Measurements from ENCODE around the gene RAD51AP2. TPM values are rescaled to one million over a fixed set of nuclear protein-coding genes. Genes with fewer than 3 reads are reported as not detected.

The RAD51AP2 gene
- total and polyA plus RNA-seq, 10 donors, result not detected

- Histone ChIP-seq H3K27me3 (replicated peaks in 1 of 7) (peaks cover 0 to 66% (median 5%) of the 10 kb centered on the region in 7 donors), H3K9me3 (no peaks in the 10 kb centered on the region), H3K27ac (no peak overlapping the region), H3K4me1 (no peaks in the 10 kb centered on the region), H3K4me3 (no peak overlapping the region), H3K36me3 (no peaks in the 10 kb centered on the region)
- no peak for DNase-seq
- intact Hi-C loops (cut with DNase I; ENCODE audit: low total_unique reads), result no loop called here
- WGBS, 5 donors, result 80 to 87% (median 85%) methylated on average over 2 of the region's 2 CpGs
- no peak for TF ChIP-seq CTCF (IDR thresholded peaks at IDR 0.05 in 8 of 11, conservative IDR thresholded peaks at IDR 0.05 in 3 of 11)
- no peak for TF ChIP-seq POLR2AphosphoS5 (IDR thresholded peaks at IDR 0.05)
- no peak for TF ChIP-seq POLR2A (IDR thresholded peaks at IDR 0.05)
Observed at GRCh38 chr2:17547237-17547636, 29.0 kb upstream of the RAD51AP2 start.

GRCh38 chr2:17545680-17546613, 27.7 kb upstream of the RAD51AP2 start:
- intact Hi-C loops (cut with DNase I; ENCODE audit: low total_unique reads), result no loop called here
- no peak for TF ChIP-seq POLR2A (IDR thresholded peaks at IDR 0.05)
- TF ChIP-seq POLR2AphosphoS5 (IDR thresholded peaks at IDR 0.05), result no peak
- TF ChIP-seq CTCF (IDR thresholded peaks at IDR 0.05 in 8 of 11, conservative IDR thresholded peaks at IDR 0.05 in 3 of 11), result no peak
- Histone ChIP-seq H3K27me3 (replicated peaks in 1 of 7) (peaks cover 0 to 78% (median 18%) of the 10 kb centered on the region in 7 donors), H3K9me3 (no peaks in the 10 kb centered on the region), H3K27ac (no peak overlapping the region), H3K4me3 (no peak overlapping the region), H3K36me3 (no peaks in the 10 kb centered on the region), H3K4me1 (peaks cover 0 to 5% (median under 1%) of the 10 kb centered on the region in 6 donors)
- no peak for DNase-seq
- WGBS, 5 donors, result 53 to 61% (median 59%) methylated on average over 5 of the region's 5 CpGs

GRCh38 chr2:17544256-17544655, 26.0 kb upstream of the RAD51AP2 start:
- Histone ChIP-seq H3K4me3 (no peak overlapping the region), H3K27me3 (replicated peaks in 1 of 7) (peaks cover 0 to 84% (median 35%) of the 10 kb centered on the region in 7 donors), H3K36me3 (no peaks in the 10 kb centered on the region), H3K4me1 (peaks cover under 1 to 22% (median 17%) of the 10 kb centered on the region in 6 donors), H3K27ac (no peak overlapping the region), H3K9me3 (no peaks in the 10 kb centered on the region)
- intact Hi-C loops (cut with DNase I; ENCODE audit: low total_unique reads), result no loop called here
- WGBS, 5 donors, result 71 to 87% (median 85%) methylated on average over 3 of the region's 3 CpGs
- DNase-seq, result no peak
- no peak for TF ChIP-seq CTCF (IDR thresholded peaks at IDR 0.05 in 8 of 11, conservative IDR thresholded peaks at IDR 0.05 in 3 of 11)
- TF ChIP-seq POLR2A (IDR thresholded peaks at IDR 0.05), result no peak
- TF ChIP-seq POLR2AphosphoS5 (IDR thresholded peaks at IDR 0.05), result no peak

GRCh38 chr2:17543848-17544247, 25.6 kb upstream of the RAD51AP2 start:
- TF ChIP-seq CTCF (IDR thresholded peaks at IDR 0.05 in 8 of 11, conservative IDR thresholded peaks at IDR 0.05 in 3 of 11), result no peak
- TF ChIP-seq POLR2A (IDR thresholded peaks at IDR 0.05), result no peak
- no peak for TF ChIP-seq POLR2AphosphoS5 (IDR thresholded peaks at IDR 0.05)
- Histone ChIP-seq H3K9me3 (no peaks in the 10 kb centered on the region), H3K27ac (no peak overlapping the region), H3K36me3 (no peaks in the 10 kb centered on the region), H3K27me3 (replicated peaks in 1 of 7) (peaks cover 0 to 87% (median 39%) of the 10 kb centered on the region in 7 donors), H3K4me1 (peaks cover 5 to 26% (median 20%) of the 10 kb centered on the region in 6 donors), H3K4me3 (no peak overlapping the region)
- intact Hi-C loops (cut with DNase I; ENCODE audit: low total_unique reads), result no loop called here
- no peak for DNase-seq
